SK-N-SH treated with all-trans-retinoic acid at 6 μM for 48 hours (cell line): Measurements from ENCODE around the gene PHF23.

Source experiments
- ATAC-seq: fragments of 200-7000 bp; cut with Tn5 transposase; 3 replicates; pipeline ENCODE4 v1.9.1; 2020; ENCODE audit warnings: mild to moderate bottlenecking, moderate library complexity
- ARNTL ChIP-seq: fragments of 450-650 bp; formaldehyde crosslinking; IDR thresholded peaks from 2 replicates; pipeline ENCODE4 v1.5.0; 2020; ENCODE audit warnings: low read depth, mild to moderate bottlenecking, moderate library complexity, borderline replicate concordance
- BACH2 ChIP-seq: fragments of 250-450 bp; sonication (Bioruptor Pico); IDR thresholded peaks from 2 replicates; pipeline ENCODE4 v1.9.0; 2021; ENCODE audit warnings: mild to moderate bottlenecking, borderline replicate concordance
- CSDC2 ChIP-seq: fragments of 250-450 bp; sonication (Bioruptor Pico); IDR thresholded peaks from 2 replicates; pipeline ENCODE4 v1.5.0; 2020; ENCODE audit warnings: mild to moderate bottlenecking, moderate library complexity
- ESRRG ChIP-seq: fragments of 250-450 bp; sonication (Bioruptor Pico); IDR thresholded peaks from 2 replicates; pipeline ENCODE4 v1.6.1; 2021; ENCODE audit warnings: mild to moderate bottlenecking
- GLIS3 ChIP-seq: fragments of 250-450 bp; sonication (Bioruptor Pico); IDR thresholded peaks from 2 replicates; pipeline ENCODE4 v1.5.0; 2020; ENCODE audit warnings: mild to moderate bottlenecking, moderate library complexity
- ISL1 ChIP-seq: fragments of 250-450 bp; sonication (Bioruptor Pico); IDR thresholded peaks from 2 replicates; pipeline ENCODE4 v2.1.2; 2022; ENCODE audit warnings: mild to moderate bottlenecking, moderate library complexity
- OSR1 ChIP-seq: fragments of 250-450 bp; sonication (Bioruptor Pico); IDR thresholded peaks from 2 replicates; pipeline ENCODE4 v1.8.0; 2022; ENCODE audit warnings: moderate library complexity, mild to moderate bottlenecking, inconsistent platforms
- PPARA ChIP-seq: fragments of 250-450 bp; sonication (Bioruptor Pico); IDR thresholded peaks from 2 replicates; pipeline ENCODE4 v1.5.0; 2020; ENCODE audit warnings: mild to moderate bottlenecking, borderline replicate concordance
- RARB ChIP-seq: fragments of 250-450 bp; sonication (Bioruptor Pico); IDR thresholded peaks from 2 replicates; pipeline ENCODE4 v1.8.0; 2021; ENCODE audit warnings: mild to moderate bottlenecking, moderate library complexity
- SNAI2 ChIP-seq: fragments of 250-450 bp; sonication (Bioruptor Pico); IDR thresholded peaks from 2 replicates; pipeline ENCODE4 v1.5.0; 2020; ENCODE audit warnings: mild to moderate bottlenecking, moderate library complexity
- TCF4 ChIP-seq: fragments of 250-450 bp; sonication (Bioruptor Pico); IDR thresholded peaks from 2 replicates; pipeline ENCODE4 v1.8.0; 2021; ENCODE audit warnings: mild to moderate bottlenecking, moderate library complexity, borderline replicate concordance
- TSHZ2 ChIP-seq: fragments of 250-450 bp; sonication (Bioruptor Pico); IDR thresholded peaks from 2 replicates; pipeline ENCODE4 v1.5.0; 2020; ENCODE audit warnings: mild to moderate bottlenecking, moderate library complexity
- ZC3H10 ChIP-seq: fragments of 250-450 bp; sonication (Bioruptor Pico); IDR thresholded peaks from 2 replicates; pipeline ENCODE4 v1.5.1; 2021; ENCODE audit warnings: mild to moderate bottlenecking, moderate library complexity
- ZFP3 ChIP-seq: fragments of 250-450 bp; sonication (Bioruptor Pico); IDR thresholded peaks from 2 replicates; pipeline ENCODE4 v1.5.0; 2020; ENCODE audit warnings: mild to moderate bottlenecking, moderate library complexity
- ZFP30 ChIP-seq: fragments of 450-650 bp; formaldehyde crosslinking; IDR thresholded peaks from 2 replicates; pipeline ENCODE4 v1.5.0; 2022; ENCODE audit warnings: mild to moderate bottlenecking, moderate library complexity
- ZNF565 ChIP-seq: fragments of 450-650 bp; formaldehyde crosslinking; conservative IDR thresholded peaks from 2 replicates; pipeline ENCODE4 v1.5.0; 2020; ENCODE audit warnings: low read depth, mild to moderate bottlenecking, moderate library complexity
- ZNF8 ChIP-seq: fragments of 450-650 bp; formaldehyde crosslinking; IDR thresholded peaks from 2 replicates; pipeline ENCODE4 v1.5.0; 2020; ENCODE audit warnings: mild to moderate bottlenecking, moderate library complexity
- TF ChIP-seq, protein P1 (sequence below): fragments of 250-450 bp; sonication (Bioruptor Pico); IDR thresholded peaks from 2 replicates; pipeline ENCODE4 v1.8.0; 2021; ENCODE audit warnings: low read depth, mild to moderate bottlenecking, moderate library complexity, borderline replicate concordance
- TF ChIP-seq, protein P2 (sequence below): fragments of 250-450 bp; sonication (Bioruptor Pico); IDR thresholded peaks from 2 replicates; pipeline ENCODE4 v1.5.1; 2021; ENCODE audit warnings: mild to moderate bottlenecking, moderate library complexity

PHF23 gene

GRCh38 chr17:7216242-7217112 is 22.8 kb downstream of the PHF23 start:
- TF ChIP-seq, protein P1, sequence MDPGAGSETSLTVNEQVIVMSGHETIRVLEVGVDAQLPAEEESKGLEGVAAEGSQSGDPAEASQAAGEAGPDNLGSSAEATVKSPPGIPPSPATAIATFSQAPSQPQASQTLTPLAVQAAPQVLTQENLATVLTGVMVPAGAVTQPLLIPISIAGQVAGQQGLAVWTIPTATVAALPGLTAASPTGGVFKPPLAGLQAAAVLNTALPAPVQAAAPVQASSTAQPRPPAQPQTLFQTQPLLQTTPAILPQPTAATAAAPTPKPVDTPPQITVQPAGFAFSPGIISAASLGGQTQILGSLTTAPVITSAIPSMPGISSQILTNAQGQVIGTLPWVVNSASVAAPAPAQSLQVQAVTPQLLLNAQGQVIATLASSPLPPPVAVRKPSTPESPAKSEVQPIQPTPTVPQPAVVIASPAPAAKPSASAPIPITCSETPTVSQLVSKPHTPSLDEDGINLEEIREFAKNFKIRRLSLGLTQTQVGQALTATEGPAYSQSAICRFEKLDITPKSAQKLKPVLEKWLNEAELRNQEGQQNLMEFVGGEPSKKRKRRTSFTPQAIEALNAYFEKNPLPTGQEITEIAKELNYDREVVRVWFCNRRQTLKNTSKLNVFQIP, result no peak
- TF ChIP-seq, protein P2, sequence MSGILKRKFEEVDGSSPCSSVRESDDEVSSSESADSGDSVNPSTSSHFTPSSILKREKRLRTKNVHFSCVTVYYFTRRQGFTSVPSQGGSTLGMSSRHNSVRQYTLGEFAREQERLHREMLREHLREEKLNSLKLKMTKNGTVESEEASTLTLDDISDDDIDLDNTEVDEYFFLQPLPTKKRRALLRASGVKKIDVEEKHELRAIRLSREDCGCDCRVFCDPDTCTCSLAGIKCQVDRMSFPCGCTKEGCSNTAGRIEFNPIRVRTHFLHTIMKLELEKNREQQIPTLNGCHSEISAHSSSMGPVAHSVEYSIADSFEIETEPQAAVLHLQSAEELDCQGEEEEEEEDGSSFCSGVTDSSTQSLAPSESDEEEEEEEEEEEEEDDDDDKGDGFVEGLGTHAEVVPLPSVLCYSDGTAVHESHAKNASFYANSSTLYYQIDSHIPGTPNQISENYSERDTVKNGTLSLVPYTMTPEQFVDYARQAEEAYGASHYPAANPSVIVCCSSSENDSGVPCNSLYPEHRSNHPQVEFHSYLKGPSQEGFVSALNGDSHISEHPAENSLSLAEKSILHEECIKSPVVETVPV (CRISPR knock-in tag), result no peak
- TF ChIP-seq PPARA (CRISPR knock-in tag) (no peak), ISL1 (CRISPR knock-in tag) (no peak), OSR1 (CRISPR knock-in tag) (no peak), ZNF8 (no peak), ARNTL (CRISPR knock-in tag) (no peak), TCF4 (CRISPR knock-in tag) (no peak), ZFP30 (CRISPR knock-in tag) (no peak), ESRRG (CRISPR knock-in tag) (no peak), ZC3H10 (CRISPR knock-in tag) (no peak)
- ATAC-seq, result no peak

- ATAC-seq, result 0 out of 3 replicates have a peak, but pooled peaks have one; percentile 4
- TF ChIP-seq ZFP30 (CRISPR knock-in tag) (no peak), ISL1 (CRISPR knock-in tag) (no peak), ZNF565 (CRISPR knock-in tag) (no peak), ZC3H10 (CRISPR knock-in tag) (no peak), CSDC2 (CRISPR knock-in tag) (no peak)
These were observed 23.5 kb downstream of the PHF23 start for GRCh38 chr17:7215652-7216180.

DNA sequence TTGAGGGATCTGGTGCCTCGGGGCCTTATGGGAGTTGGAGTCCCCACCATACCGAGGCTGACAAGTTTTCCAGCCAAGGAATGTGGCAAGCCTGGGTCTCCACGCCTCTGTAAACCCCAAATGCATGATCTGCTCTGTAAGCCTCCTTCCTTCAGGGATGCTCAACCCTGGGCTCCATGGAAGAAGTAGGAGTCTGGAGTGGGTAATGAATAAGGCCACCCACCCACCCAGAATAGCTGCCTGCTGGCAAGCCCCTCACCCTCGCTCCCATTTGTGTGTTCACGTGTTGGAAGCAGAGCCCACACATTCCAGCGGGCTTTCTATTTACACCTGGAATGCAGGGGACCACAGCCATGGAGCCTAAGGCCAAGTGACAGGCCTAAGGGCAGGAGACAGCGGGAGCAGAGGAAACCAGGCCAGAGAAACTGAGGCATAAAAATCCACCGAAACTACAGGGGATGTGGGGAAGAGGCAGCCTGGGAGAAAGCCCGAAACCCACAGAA is 24.1 kb downstream of the PHF23 start:
- TF ChIP-seq ZNF565 (CRISPR knock-in tag), result no peak
- no peak for TF ChIP-seq GLIS3
- TF ChIP-seq PPARA (CRISPR knock-in tag), result no peak
- TF ChIP-seq ESRRG (CRISPR knock-in tag), result no peak
- TF ChIP-seq ARNTL (CRISPR knock-in tag), result no peak
- TF ChIP-seq, protein P1, result no peak
- TF ChIP-seq BACH2, result no peak
- TF ChIP-seq ZFP3, result no peak
- TF ChIP-seq SNAI2 (CRISPR knock-in tag), result no peak
- no peak for TF ChIP-seq ZFP30 (CRISPR knock-in tag)
- TF ChIP-seq RARB (CRISPR knock-in tag), result no peak
- no peak for TF ChIP-seq ISL1 (CRISPR knock-in tag)
- TF ChIP-seq TSHZ2 (CRISPR knock-in tag), result no peak
- no peak for TF ChIP-seq CSDC2 (CRISPR knock-in tag)
- ATAC-seq, result no peak
